Erythroblast (primary cell): Measurements from ENCODE around the gene ZNF638.

Experiments used
- GATA1 ChIP-seq: IDR thresholded peaks from 2 replicates; pipeline ENCODE4 v1.6.1; 2011; ENCODE audit warnings: low read depth, mild to moderate bottlenecking, control low read depth, low read length, moderate library complexity
- POLR2A ChIP-seq: IDR thresholded peaks from 2 replicates; pipeline ENCODE4 v1.6.1; 2011; ENCODE audit warnings: mild to moderate bottlenecking, low read length

- no peak for TF ChIP-seq POLR2A
- TF ChIP-seq GATA1: no peak
These were observed 53.4 kb downstream of the ZNF638 start for GRCh38 chr2:71385012-71385411.
